ENCODE measurements around the gene ATP1A4. TPM values are rescaled to one million over a fixed set of nuclear protein-coding genes. Genes with fewer than 3 reads are reported as not detected.
"Not testable (repeated sequence)": the region's sequence is repeated elsewhere in the genome, so short reads cannot be mapped to it uniquely, and the experiment has no call there.

ATP1A4 gene
- polyA plus RNA-seq, 2 donors, result 0.06 TPM; not detected in 1

DNA sequence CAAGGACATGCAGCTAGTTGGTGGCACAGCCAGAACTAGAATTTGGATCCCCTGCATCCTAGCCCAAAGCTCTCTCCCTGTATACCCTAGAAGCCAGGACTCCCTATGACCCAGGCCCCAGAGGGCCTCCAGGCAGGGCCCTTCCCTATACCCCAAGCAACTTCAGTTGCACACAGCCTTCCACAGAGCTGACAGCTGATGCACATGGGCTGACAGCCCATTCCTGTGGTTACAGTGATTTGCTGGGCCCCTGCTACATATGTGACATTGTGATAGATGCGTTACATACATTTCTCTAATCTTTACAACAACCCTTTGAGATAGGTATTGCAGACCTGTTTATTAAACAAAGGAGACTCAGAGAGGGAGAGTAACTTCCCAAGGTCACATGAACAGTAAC is 30.0 kb upstream of the ATP1A4 start:
- Histone ChIP-seq H3K4me3 (ENCODE audit: low read depth in 1 of 2, low read length in 2 of 2) (no peak overlapping the region), H3K4me1 (ENCODE audit: control insufficient read depth in 2 of 2, insufficient read depth in 2 of 2, low read length in 1 of 2) (peaks cover 0 to 8% of the 10 kb centered on the region in 2 donors), H3K27ac (ENCODE audit: low read depth in 2 of 2, low read length in 1 of 2) (no peak overlapping the region), H3K9me3 (ENCODE audit: control insufficient read depth in 2 of 2, insufficient read depth in 1 of 2, low read depth in 1 of 2, low read length in 1 of 2) (no peaks in the 10 kb centered on the region), H3K27me3 (ENCODE audit: control insufficient read depth in 1 of 2, insufficient read depth in 2 of 2, low read length in 2 of 2) (no peaks in the 10 kb centered on the region), H3K36me3 (ENCODE audit: control insufficient read depth in 2 of 2, insufficient read depth in 2 of 2, low read length in 1 of 2) (peaks cover 0 to 2% of the 10 kb centered on the region in 2 donors)
- WGBS, 2 donors, result 77 to 85% methylated on average over 1 of the region's 1 CpG

DNA sequence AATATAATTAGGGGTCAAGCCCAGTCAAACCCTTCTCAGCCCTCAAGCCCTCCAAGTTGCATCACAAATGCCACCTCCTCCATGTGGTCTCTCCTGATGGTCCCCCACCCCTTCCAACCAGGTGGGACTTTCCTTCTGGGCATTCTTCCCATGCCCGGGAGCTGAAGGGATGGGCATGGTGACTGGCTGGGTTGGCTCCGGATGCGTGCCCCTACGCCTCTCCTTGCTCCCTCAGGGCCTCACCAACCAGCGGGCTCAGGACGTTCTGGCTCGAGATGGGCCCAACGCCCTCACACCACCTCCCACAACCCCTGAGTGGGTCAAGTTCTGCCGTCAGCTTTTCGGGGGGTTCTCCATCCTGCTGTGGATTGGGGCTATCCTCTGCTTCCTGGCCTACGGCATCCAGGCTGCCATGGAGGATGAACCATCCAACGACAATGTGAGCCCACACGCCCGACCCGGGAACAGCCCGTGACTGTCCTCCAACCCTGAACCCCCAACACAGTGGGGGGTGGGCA is 28.4 kb upstream of the ATP1A4 start:
- WGBS, 2 donors, result 68 to 74% methylated on average over 15 to 16 of the region's 16 CpGs
- H3K27ac ChIP-seq (ENCODE audit: low read depth in 2 of 2, low read length in 1 of 2), result no peak overlapping the region
- no peak overlapping the region for H3K4me3 ChIP-seq (ENCODE audit: low read depth in 1 of 2, low read length in 2 of 2)
- peaks cover 0 to 2% of the 10 kb centered on the region in 2 donors for H3K36me3 ChIP-seq (ENCODE audit: control insufficient read depth in 2 of 2, insufficient read depth in 2 of 2, low read length in 1 of 2)
- peaks cover 0 to 8% of the 10 kb centered on the region in 2 donors for H3K4me1 ChIP-seq (ENCODE audit: control insufficient read depth in 2 of 2, insufficient read depth in 2 of 2, low read length in 1 of 2)
- H3K9me3 ChIP-seq (ENCODE audit: control insufficient read depth in 2 of 2, insufficient read depth in 1 of 2, low read depth in 1 of 2, low read length in 1 of 2), result no peaks in the 10 kb centered on the region
- H3K27me3 ChIP-seq (ENCODE audit: control insufficient read depth in 1 of 2, insufficient read depth in 2 of 2, low read length in 2 of 2), result no peaks in the 10 kb centered on the region

DNA sequence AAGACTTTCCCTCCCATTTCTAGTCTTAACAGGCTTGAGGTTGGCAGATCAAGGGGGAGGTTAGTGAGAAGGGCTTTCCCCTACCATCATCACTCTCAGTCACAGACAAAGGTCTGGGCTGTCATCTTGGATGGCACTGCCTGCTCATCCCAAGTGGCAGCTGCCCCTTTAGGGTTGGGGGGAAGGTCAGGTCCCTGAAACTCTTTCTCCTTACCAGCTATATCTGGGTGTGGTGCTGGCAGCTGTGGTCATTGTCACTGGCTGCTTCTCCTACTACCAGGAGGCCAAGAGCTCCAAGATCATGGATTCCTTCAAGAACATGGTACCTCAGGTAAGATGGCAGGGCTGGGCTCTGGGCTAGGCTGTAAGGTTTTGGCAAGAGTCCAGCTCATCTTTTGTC is 27.7 kb upstream of the ATP1A4 start:
- H3K36me3 ChIP-seq (ENCODE audit: control insufficient read depth in 2 of 2, insufficient read depth in 2 of 2, low read length in 1 of 2), result peaks cover 0 to 2% of the 10 kb centered on the region in 2 donors
- peak overlapping the region in 1 of 2 donors; percentile 27 for H3K27ac ChIP-seq (ENCODE audit: low read depth in 2 of 2, low read length in 1 of 2)
- no peak overlapping the region for H3K4me3 ChIP-seq (ENCODE audit: low read depth in 1 of 2, low read length in 2 of 2)
- H3K27me3 ChIP-seq (ENCODE audit: control insufficient read depth in 1 of 2, insufficient read depth in 2 of 2, low read length in 2 of 2), result no peaks in the 10 kb centered on the region
- peaks cover 0 to 8% of the 10 kb centered on the region in 2 donors for H3K4me1 ChIP-seq (ENCODE audit: control insufficient read depth in 2 of 2, insufficient read depth in 2 of 2, low read length in 1 of 2)
- no peaks in the 10 kb centered on the region for H3K9me3 ChIP-seq (ENCODE audit: control insufficient read depth in 2 of 2, insufficient read depth in 1 of 2, low read depth in 1 of 2, low read length in 1 of 2)

DNA sequence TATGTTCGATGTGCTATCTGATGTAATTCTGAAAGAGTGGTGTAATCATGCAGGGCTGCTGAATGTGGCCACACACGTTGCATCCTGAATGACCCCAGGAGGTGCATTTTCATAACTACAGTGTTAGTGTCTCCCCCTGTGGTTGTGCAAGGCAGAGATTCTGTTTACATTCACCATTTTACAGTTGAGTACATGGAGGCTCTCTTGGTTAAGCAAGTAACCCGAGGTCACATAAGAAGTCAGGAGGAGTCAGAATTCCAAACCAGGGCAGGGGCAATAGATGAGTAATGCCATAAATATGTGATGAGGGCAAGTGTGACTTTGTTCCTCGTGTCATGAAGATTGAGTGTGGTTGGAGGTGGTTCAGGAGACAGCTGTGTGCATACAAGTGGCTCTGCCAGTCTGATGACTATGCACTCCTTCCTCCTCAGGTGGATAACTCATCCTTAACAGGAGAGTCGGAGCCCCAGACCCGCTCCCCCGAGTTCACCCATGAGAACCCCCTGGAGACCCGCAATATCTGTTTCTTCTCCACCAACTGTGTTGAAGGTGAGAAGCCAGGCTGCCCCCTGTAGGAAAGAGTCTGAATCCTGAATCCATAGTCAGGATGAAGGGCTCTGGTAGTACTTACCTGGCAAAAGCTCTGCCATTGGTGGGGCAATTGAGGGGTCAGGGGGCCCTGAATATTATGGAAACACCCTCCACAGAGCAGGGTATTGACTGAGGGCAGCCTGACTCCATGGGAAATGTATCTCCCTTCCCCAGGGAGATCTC is 26.5 kb upstream of the ATP1A4 start:
- H3K4me1 ChIP-seq (ENCODE audit: control insufficient read depth in 2 of 2, insufficient read depth in 2 of 2, low read length in 1 of 2), result peaks cover 0 to 8% of the 10 kb centered on the region in 2 donors
- peaks cover 0 to 2% of the 10 kb centered on the region in 2 donors for H3K36me3 ChIP-seq (ENCODE audit: control insufficient read depth in 2 of 2, insufficient read depth in 2 of 2, low read length in 1 of 2)
- no peak overlapping the region for H3K4me3 ChIP-seq (ENCODE audit: low read depth in 1 of 2, low read length in 2 of 2)
- H3K27me3 ChIP-seq (ENCODE audit: control insufficient read depth in 1 of 2, insufficient read depth in 2 of 2, low read length in 2 of 2), result no peaks in the 10 kb centered on the region
- WGBS, 2 donors, result 51 to 52% methylated on average over 7 to 8 of the region's 8 CpGs
- H3K9me3 ChIP-seq (ENCODE audit: control insufficient read depth in 2 of 2, insufficient read depth in 1 of 2, low read depth in 1 of 2, low read length in 1 of 2), result no peaks in the 10 kb centered on the region
- peak overlapping the region; percentile 25 to 48 for H3K27ac ChIP-seq (ENCODE audit: low read depth in 2 of 2, low read length in 1 of 2)

DNA sequence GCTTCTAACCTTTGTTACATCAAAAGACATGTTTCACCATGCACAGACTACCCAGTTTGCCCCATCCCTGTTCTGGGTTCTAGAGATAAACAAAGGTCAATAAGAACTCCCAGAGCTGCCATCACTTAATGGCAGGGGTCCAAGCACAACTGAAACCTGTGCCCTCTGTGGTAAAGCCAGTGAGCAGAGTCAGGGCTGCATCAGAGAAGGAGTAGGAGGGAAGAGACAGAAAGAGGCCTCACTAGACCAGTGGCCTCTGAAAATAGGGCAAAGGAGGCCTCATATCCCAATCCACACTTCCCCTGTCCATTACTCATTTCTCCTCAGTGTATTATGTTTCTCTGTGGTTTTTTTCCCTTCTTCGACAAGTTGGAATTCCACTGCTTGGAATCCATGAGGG is 25.7 kb upstream of the ATP1A4 start:
- peaks cover 0 to 2% of the 10 kb centered on the region in 2 donors for H3K36me3 ChIP-seq (ENCODE audit: control insufficient read depth in 2 of 2, insufficient read depth in 2 of 2, low read length in 1 of 2)
- no peak overlapping the region for H3K4me3 ChIP-seq (ENCODE audit: low read depth in 1 of 2, low read length in 2 of 2)
- no peaks in the 10 kb centered on the region for H3K27me3 ChIP-seq (ENCODE audit: control insufficient read depth in 1 of 2, insufficient read depth in 2 of 2, low read length in 2 of 2)
- peak overlapping the region in 1 of 2 donors; percentile 48 for H3K27ac ChIP-seq (ENCODE audit: low read depth in 2 of 2, low read length in 1 of 2)
- peaks cover 0 to 10% of the 10 kb centered on the region in 2 donors for H3K4me1 ChIP-seq (ENCODE audit: control insufficient read depth in 2 of 2, insufficient read depth in 2 of 2, low read length in 1 of 2)
- no peaks in the 10 kb centered on the region for H3K9me3 ChIP-seq (ENCODE audit: control insufficient read depth in 2 of 2, insufficient read depth in 1 of 2, low read depth in 1 of 2, low read length in 1 of 2)
- 82 to 92% methylated on average over 1 of the region's 1 CpG for WGBS, 2 donors

DNA sequence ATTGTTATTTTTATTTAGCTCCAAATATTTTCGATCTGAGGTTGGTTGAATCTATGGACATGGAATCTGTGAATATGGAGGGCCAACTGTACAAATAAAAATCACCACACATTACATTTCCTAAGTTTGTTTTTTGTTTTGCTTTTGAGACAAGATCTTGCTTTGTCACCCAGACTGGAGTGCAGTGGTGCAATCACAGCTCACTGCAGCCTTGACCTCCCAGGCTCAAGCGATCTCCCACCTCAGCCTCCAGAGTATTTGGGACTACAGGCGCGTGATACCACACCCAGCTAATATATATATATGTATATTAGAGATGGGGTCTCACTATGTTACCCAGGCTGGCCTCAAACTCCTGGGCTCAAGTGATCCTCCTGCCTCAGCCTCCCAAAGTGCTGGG is 25.1 kb upstream of the ATP1A4 start:
- peaks cover 0 to 11% of the 10 kb centered on the region in 2 donors for H3K4me1 ChIP-seq (ENCODE audit: control insufficient read depth in 2 of 2, insufficient read depth in 2 of 2, low read length in 1 of 2)
- 72 to 83% methylated on average over 4 of the region's 4 CpGs for WGBS, 2 donors
- H3K27me3 ChIP-seq (ENCODE audit: control insufficient read depth in 1 of 2, insufficient read depth in 2 of 2, low read length in 2 of 2); H3K36me3 ChIP-seq (ENCODE audit: control insufficient read depth in 2 of 2, insufficient read depth in 2 of 2, low read length in 1 of 2); H3K9me3 ChIP-seq (ENCODE audit: control insufficient read depth in 2 of 2, insufficient read depth in 1 of 2, low read depth in 1 of 2, low read length in 1 of 2); H3K4me3 ChIP-seq (ENCODE audit: low read depth in 1 of 2, low read length in 2 of 2); H3K27ac ChIP-seq (ENCODE audit: low read depth in 2 of 2, low read length in 1 of 2): not testable (repeated sequence)

DNA sequence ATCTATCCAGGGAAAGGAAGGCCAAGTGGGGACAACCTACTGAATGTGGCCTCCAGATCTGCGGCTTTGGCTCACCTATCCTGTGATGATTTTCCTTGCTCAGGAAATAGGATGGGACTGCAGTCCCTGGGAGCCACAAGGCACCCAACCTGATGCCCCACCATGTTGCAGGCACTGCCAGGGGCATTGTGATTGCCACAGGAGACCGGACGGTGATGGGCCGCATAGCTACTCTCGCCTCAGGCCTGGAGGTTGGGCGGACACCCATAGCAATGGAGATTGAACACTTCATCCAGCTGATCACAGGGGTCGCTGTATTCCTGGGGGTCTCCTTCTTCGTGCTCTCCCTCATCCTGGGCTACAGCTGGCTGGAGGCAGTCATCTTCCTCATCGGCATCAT is 24.0 kb upstream of the ATP1A4 start:
- no peaks in the 10 kb centered on the region for H3K9me3 ChIP-seq (ENCODE audit: control insufficient read depth in 2 of 2, insufficient read depth in 1 of 2, low read depth in 1 of 2, low read length in 1 of 2)
- peaks cover 0 to 2% of the 10 kb centered on the region in 2 donors for H3K36me3 ChIP-seq (ENCODE audit: control insufficient read depth in 2 of 2, insufficient read depth in 2 of 2, low read length in 1 of 2)
- no peak overlapping the region for H3K4me3 ChIP-seq (ENCODE audit: low read depth in 1 of 2, low read length in 2 of 2)
- WGBS, 2 donors, result 91 to 95% methylated on average over 9 of the region's 9 CpGs
- no peaks in the 10 kb centered on the region for H3K27me3 ChIP-seq (ENCODE audit: control insufficient read depth in 1 of 2, insufficient read depth in 2 of 2, low read length in 2 of 2)
- H3K4me1 ChIP-seq (ENCODE audit: control insufficient read depth in 2 of 2, insufficient read depth in 2 of 2, low read length in 1 of 2), result peaks cover 0 to 11% of the 10 kb centered on the region in 2 donors
- H3K27ac ChIP-seq (ENCODE audit: low read depth in 2 of 2, low read length in 1 of 2), result peak overlapping the region in 1 of 2 donors; percentile 43

DNA sequence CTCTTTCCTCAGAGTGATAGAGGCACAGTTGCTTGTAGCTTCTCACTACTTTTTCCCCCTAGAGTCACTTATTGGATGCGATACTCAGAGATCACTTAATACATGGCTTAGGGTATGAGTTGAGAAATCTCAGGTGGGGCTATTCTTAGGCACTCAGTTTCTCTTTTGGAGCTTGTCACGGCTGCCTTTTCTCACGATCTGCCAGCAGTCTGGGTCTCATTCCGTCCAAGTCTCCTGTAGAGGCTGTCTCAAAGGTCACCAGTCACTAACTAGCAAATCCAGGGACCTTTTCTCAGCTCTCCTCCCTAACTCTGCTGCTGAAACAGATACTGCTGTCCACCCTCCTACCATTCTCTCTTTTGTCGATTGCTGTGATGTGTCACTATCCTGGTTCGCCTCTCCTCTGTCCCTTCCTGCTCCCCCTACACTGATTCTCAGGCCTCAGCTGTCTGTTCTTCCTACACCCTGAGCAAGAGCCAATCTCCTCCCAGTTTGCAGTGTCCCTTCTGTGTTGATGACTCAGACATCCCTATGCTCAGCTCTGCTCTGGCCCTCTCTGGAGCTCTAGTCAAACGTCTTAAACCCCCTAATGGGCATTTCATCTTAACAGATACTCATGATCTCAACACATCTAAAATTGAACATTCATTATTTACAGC is 23.4 kb upstream of the ATP1A4 start:
- H3K27me3 ChIP-seq (ENCODE audit: control insufficient read depth in 1 of 2, insufficient read depth in 2 of 2, low read length in 2 of 2), result no peaks in the 10 kb centered on the region
- 61 to 62% methylated on average over 7 of the region's 7 CpGs for WGBS, 2 donors
- H3K36me3 ChIP-seq (ENCODE audit: control insufficient read depth in 2 of 2, insufficient read depth in 2 of 2, low read length in 1 of 2), result peaks cover 0 to under 1% of the 10 kb centered on the region in 2 donors
- H3K4me1 ChIP-seq (ENCODE audit: control insufficient read depth in 2 of 2, insufficient read depth in 2 of 2, low read length in 1 of 2), result peaks cover 0 to 10% of the 10 kb centered on the region in 2 donors
- H3K27ac ChIP-seq (ENCODE audit: low read depth in 2 of 2, low read length in 1 of 2), result no peak overlapping the region
- H3K9me3 ChIP-seq (ENCODE audit: control insufficient read depth in 2 of 2, insufficient read depth in 1 of 2, low read depth in 1 of 2, low read length in 1 of 2), result no peaks in the 10 kb centered on the region
- no peak overlapping the region for H3K4me3 ChIP-seq (ENCODE audit: low read depth in 1 of 2, low read length in 2 of 2)

DNA sequence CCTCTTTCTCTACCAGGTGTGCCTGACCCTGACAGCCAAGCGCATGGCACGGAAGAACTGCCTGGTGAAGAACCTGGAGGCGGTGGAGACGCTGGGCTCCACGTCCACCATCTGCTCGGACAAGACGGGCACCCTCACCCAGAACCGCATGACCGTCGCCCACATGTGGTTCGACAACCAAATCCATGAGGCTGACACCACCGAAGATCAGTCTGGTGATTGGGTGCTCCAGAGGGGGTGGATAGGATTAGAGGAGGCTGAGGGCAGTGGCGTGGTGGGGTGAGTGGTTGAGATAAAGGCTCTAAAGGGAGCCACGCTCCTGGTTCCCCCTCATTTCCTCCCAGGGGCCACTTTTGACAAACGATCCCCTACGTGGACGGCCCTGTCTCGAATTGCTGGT is 22.8 kb upstream of the ATP1A4 start:
- no peak overlapping the region for H3K4me3 ChIP-seq (ENCODE audit: low read depth in 1 of 2, low read length in 2 of 2)
- no peaks in the 10 kb centered on the region for H3K27me3 ChIP-seq (ENCODE audit: control insufficient read depth in 1 of 2, insufficient read depth in 2 of 2, low read length in 2 of 2)
- no peak overlapping the region for H3K27ac ChIP-seq (ENCODE audit: low read depth in 2 of 2, low read length in 1 of 2)
- no peaks in the 10 kb centered on the region for H3K9me3 ChIP-seq (ENCODE audit: control insufficient read depth in 2 of 2, insufficient read depth in 1 of 2, low read depth in 1 of 2, low read length in 1 of 2)
- H3K4me1 ChIP-seq (ENCODE audit: control insufficient read depth in 2 of 2, insufficient read depth in 2 of 2, low read length in 1 of 2), result peaks cover 0 to 7% of the 10 kb centered on the region in 2 donors
- H3K36me3 ChIP-seq (ENCODE audit: control insufficient read depth in 2 of 2, insufficient read depth in 2 of 2, low read length in 1 of 2), result no peaks in the 10 kb centered on the region
- WGBS, 2 donors, result 90 to 96% methylated on average over 17 to 18 of the region's 18 CpGs

Measured in esophagus (tissue), 2 donors.